Activated CD8-positive, alpha-beta memory T cell treated with anti-CD3 and anti-CD28 coated beads, Interleukin-2, amount 10 ng/mL, durations not matched to agents 7 days and 5 days (primary cell): ENCODE data around the gene TNFRSF13B. TPM values are rescaled to one million over a fixed set of nuclear protein-coding genes. Genes with fewer than 3 reads are reported as not detected.

Experiments
- ATAC-seq: fragments of 150-1000 bp; cut with Tn5 transposase; one replicate; pipeline ENCODE4 v1.10.0; 2021; ENCODE audit warnings: moderate library complexity
- CTCF ChIA-PET: fragments of 350-600 bp; sonication (Branson Sonifier 250); formaldehyde crosslinking; loops from one replicate; lab custom pipeline; 2021; ENCODE audit warnings: antibody characterized with exemption; lab: Charles Lee
- DNase-seq: peaks from one replicate; pipeline ENCODE4 v3.0.0-alpha.2; 2020
- H3K27ac Mint-ChIP-seq: one replicate; pipeline ENCODE4 v1.8.0; 2021; ENCODE audit warnings: mild to moderate bottlenecking, mixed read lengths
- H3K27me3 Mint-ChIP-seq: one replicate; pipeline ENCODE4 v1.8.0; 2021; ENCODE audit warnings: mixed read lengths
- H3K36me3 Mint-ChIP-seq: one replicate; pipeline ENCODE4 v1.8.0; 2021; ENCODE audit warnings: mild to moderate bottlenecking, mixed read lengths
- H3K4me1 Mint-ChIP-seq: one replicate; pipeline ENCODE4 v1.8.0; 2021; ENCODE audit warnings: mixed read lengths
- H3K4me3 Mint-ChIP-seq: one replicate; pipeline ENCODE4 v1.8.0; 2021; ENCODE audit warnings: mild to moderate bottlenecking, moderate library complexity, mixed read lengths
- H3K9me3 Mint-ChIP-seq: one replicate; pipeline ENCODE4 v1.8.0; 2022; ENCODE audit warnings: low read depth, mixed read lengths
- total RNA-seq, 2 experiments: library from RNA; stranded (reverse); gene quantifications; one replicate each; pipeline ENCODE4 v1.2.3, GENCODE V29; 2021

Gene TNFRSF13B
- total RNA-seq, 2 experiments from 2014 or later, result not detected

GRCh38 chr17:16940116-16940881, 31.6 kb downstream of the TNFRSF13B start:
- H3K27me3 Mint-ChIP-seq, result peaks cover 5% of the 10 kb centered on the region
- ATAC-seq, result no peak
- no peak overlapping the region for H3K27ac Mint-ChIP-seq
- no peaks in the 10 kb centered on the region for H3K36me3 Mint-ChIP-seq
- CTCF ChIA-PET, result interaction anchor here (1.0 kb wide), 1 partner anchor 49 kb away, joined by 3 read pairs; no protein-coding TSS in a partner anchor
- H3K4me1 Mint-ChIP-seq, result no peaks in the 10 kb centered on the region
- H3K4me3 Mint-ChIP-seq, result no peak overlapping the region
- DNase-seq, result no peak
- no peaks in the 10 kb centered on the region for H3K9me3 Mint-ChIP-seq

- ATAC-seq, result no peak
- H3K36me3 Mint-ChIP-seq, result no peaks in the 10 kb centered on the region
- CTCF ChIA-PET, result no interaction called here
- H3K4me3 Mint-ChIP-seq, result no peak overlapping the region
- no peaks in the 10 kb centered on the region for H3K9me3 Mint-ChIP-seq
- H3K27ac Mint-ChIP-seq, result no peak overlapping the region
- peaks cover 5% of the 10 kb centered on the region for H3K27me3 Mint-ChIP-seq
- no peak for DNase-seq
- no peaks in the 10 kb centered on the region for H3K4me1 Mint-ChIP-seq
Observed at GRCh38 chr17:16939606-16940115, 32.3 kb downstream of the TNFRSF13B start.

DNA sequence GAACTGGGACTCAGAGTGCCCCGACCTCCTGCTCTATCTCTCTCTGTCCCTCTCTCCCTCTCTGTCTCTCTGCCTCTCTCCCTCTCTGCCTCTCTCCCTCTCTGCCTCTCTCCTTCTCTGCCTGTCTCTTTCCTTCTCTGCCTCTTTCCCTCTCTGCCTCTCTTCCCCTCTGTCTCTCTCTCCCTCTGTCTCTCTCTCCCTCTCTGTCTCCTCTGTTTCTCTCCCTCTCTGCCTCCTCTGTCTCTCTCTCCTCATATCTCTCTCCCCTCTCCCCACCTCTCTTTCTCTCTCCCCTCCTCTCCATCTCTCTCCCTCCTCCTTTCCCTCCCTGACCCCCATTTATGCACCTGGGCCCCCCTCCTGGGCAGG, 32.7 kb downstream of the TNFRSF13B start:
- DNase-seq (no peak), ATAC-seq (no peak)
- Mint-ChIP-seq H3K4me3 (no peak overlapping the region), H3K9me3 (no peaks in the 10 kb centered on the region), H3K4me1 (no peaks in the 10 kb centered on the region), H3K27ac (no peak overlapping the region), H3K27me3 (peaks cover 5% of the 10 kb centered on the region), H3K36me3 (no peaks in the 10 kb centered on the region)
- CTCF ChIA-PET, result no interaction called here

DNA sequence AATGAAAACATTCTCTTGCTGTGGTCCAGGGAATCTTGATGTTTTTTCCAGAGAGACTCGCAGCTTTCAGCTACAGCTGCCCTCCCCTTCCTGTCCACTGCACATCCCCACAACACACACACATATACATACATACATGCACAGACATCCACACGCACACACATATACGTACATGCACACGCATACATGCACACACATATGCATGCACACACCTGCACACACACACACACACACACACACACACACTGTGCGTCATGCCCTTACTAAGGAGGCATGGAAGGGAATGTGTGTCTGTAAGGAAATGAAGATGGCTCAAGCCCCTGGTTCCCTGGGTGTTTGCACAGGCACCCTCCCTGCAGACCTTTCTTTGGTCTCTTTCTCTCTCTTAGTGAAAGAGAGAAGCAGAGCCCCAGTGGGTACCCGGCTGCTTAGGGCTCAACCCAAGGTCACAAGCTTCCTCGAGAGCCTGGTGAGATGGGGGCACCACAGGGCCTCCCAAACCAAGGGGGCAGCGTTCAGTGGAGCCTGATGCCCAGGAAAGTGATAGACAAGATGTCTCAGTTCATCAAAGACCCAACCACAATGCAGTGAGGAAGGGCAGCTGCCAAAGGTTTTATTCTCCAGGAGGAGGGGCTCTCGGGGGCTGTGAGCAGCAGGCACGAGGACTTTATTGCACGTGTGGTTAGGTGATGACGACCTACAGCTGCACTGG, 33.3 kb downstream of the TNFRSF13B start:
- ATAC-seq, result no peak
- DNase-seq, result no peak
- H3K27ac Mint-ChIP-seq, result no peak overlapping the region
- CTCF ChIA-PET, result no interaction called here
- H3K9me3 Mint-ChIP-seq, result no peaks in the 10 kb centered on the region
- H3K4me1 Mint-ChIP-seq, result no peaks in the 10 kb centered on the region
- no peak overlapping the region for H3K4me3 Mint-ChIP-seq
- no peaks in the 10 kb centered on the region for H3K36me3 Mint-ChIP-seq
- H3K27me3 Mint-ChIP-seq, result peaks cover 5% of the 10 kb centered on the region

GRCh38 chr17:16938031-16938430, 33.9 kb downstream of the TNFRSF13B start:
- ATAC-seq (no peak), DNase-seq (no peak)
- Mint-ChIP-seq H3K4me3 (no peak overlapping the region), H3K4me1 (no peaks in the 10 kb centered on the region), H3K36me3 (no peaks in the 10 kb centered on the region), H3K27ac (no peak overlapping the region), H3K27me3 (peaks cover 5% of the 10 kb centered on the region), H3K9me3 (no peaks in the 10 kb centered on the region)
- CTCF ChIA-PET, result no interaction called here

DNA sequence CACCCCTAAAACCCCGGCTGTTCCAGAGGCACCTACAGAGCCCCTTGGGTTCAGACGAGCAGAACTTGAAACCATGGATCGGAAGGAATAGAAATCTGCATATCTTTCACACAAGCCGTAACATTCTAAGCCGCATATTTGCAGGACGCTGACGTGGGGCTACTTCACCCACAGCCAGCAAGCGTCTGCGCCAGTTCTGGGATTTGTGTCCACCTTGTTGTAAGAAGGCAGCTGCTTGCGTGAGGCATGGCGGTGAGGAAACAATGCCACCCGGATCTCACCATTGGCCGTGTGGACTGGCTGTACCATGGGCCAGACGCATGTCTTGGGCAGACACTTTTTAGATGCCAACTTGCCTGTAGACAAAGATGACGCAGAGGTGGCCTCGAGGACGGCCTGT, 34.5 kb downstream of the TNFRSF13B start:
- Mint-ChIP-seq H3K9me3 (no peaks in the 10 kb centered on the region), H3K27ac (no peak overlapping the region), H3K36me3 (no peaks in the 10 kb centered on the region), H3K4me3 (no peak overlapping the region), H3K4me1 (no peaks in the 10 kb centered on the region), H3K27me3 (peaks cover 5% of the 10 kb centered on the region)
- DNase-seq, result no peak
- no peak for ATAC-seq
- CTCF ChIA-PET, result no interaction called here

GRCh38 chr17:16936536-16937310, 35.2 kb downstream of the TNFRSF13B start:
- DNase-seq, result no peak
- no peaks in the 10 kb centered on the region for H3K36me3 Mint-ChIP-seq
- peaks cover 5% of the 10 kb centered on the region for H3K27me3 Mint-ChIP-seq
- no peak overlapping the region for H3K4me3 Mint-ChIP-seq
- CTCF ChIA-PET, result no interaction called here
- H3K9me3 Mint-ChIP-seq, result no peaks in the 10 kb centered on the region
- H3K27ac Mint-ChIP-seq, result no peak overlapping the region
- ATAC-seq, result no peak
- no peaks in the 10 kb centered on the region for H3K4me1 Mint-ChIP-seq

GRCh38 chr17:16935786-16936185, 36.1 kb downstream of the TNFRSF13B start:
- H3K27me3 Mint-ChIP-seq, result peaks cover 5% of the 10 kb centered on the region
- no peak overlapping the region for H3K27ac Mint-ChIP-seq
- no peak overlapping the region for H3K4me3 Mint-ChIP-seq
- no peaks in the 10 kb centered on the region for H3K9me3 Mint-ChIP-seq
- ATAC-seq, result no peak
- DNase-seq, result no peak
- no peaks in the 10 kb centered on the region for H3K4me1 Mint-ChIP-seq
- CTCF ChIA-PET, result no interaction called here
- no peaks in the 10 kb centered on the region for H3K36me3 Mint-ChIP-seq

- H3K9me3 Mint-ChIP-seq, result no peaks in the 10 kb centered on the region
- H3K27me3 Mint-ChIP-seq, result peaks cover 5% of the 10 kb centered on the region
- DNase-seq (no peak), ATAC-seq (no peak)
- no peaks in the 10 kb centered on the region for H3K36me3 Mint-ChIP-seq
- CTCF ChIA-PET, result no interaction called here
- no peak overlapping the region for H3K4me3 Mint-ChIP-seq
- no peak overlapping the region for H3K27ac Mint-ChIP-seq
- no peaks in the 10 kb centered on the region for H3K4me1 Mint-ChIP-seq
Observed at GRCh38 chr17:16935241-16935663, 36.7 kb downstream of the TNFRSF13B start.

GRCh38 chr17:16934836-16935235, 37.1 kb downstream of the TNFRSF13B start:
- Mint-ChIP-seq H3K4me3 (no peak overlapping the region), H3K27me3 (peaks cover 5% of the 10 kb centered on the region), H3K4me1 (no peaks in the 10 kb centered on the region), H3K27ac (no peak overlapping the region), H3K36me3 (no peaks in the 10 kb centered on the region), H3K9me3 (no peaks in the 10 kb centered on the region)
- ATAC-seq (no peak), DNase-seq (no peak)
- CTCF ChIA-PET, result no interaction called here

GRCh38 chr17:16934133-16934795, 37.7 kb downstream of the TNFRSF13B start:
- Mint-ChIP-seq H3K4me1 (no peaks in the 10 kb centered on the region), H3K27ac (no peak overlapping the region), H3K4me3 (no peak overlapping the region), H3K27me3 (peaks cover 5% of the 10 kb centered on the region), H3K9me3 (no peaks in the 10 kb centered on the region), H3K36me3 (no peaks in the 10 kb centered on the region)
- no peak for DNase-seq
- ATAC-seq, result no peak
- CTCF ChIA-PET, result no interaction called here

GRCh38 chr17:16933317-16934132, 38.4 kb downstream of the TNFRSF13B start:
- H3K9me3 Mint-ChIP-seq, result no peaks in the 10 kb centered on the region
- no peak overlapping the region for H3K4me3 Mint-ChIP-seq
- DNase-seq (no peak), ATAC-seq (no peak)
- H3K27me3 Mint-ChIP-seq, result peaks cover 5% of the 10 kb centered on the region
- H3K4me1 Mint-ChIP-seq, result no peaks in the 10 kb centered on the region
- CTCF ChIA-PET, result no interaction called here
- H3K36me3 Mint-ChIP-seq, result no peaks in the 10 kb centered on the region
- H3K27ac Mint-ChIP-seq, result no peak overlapping the region
